HG02973 (cell line): ENCODE data around the gene PCYT1A.
"Not testable (repeated sequence)": the region's sequence is repeated elsewhere in the genome, so short reads cannot be mapped to it uniquely, and the experiment has no call there.

Experiments used
- ATAC-seq: cut with Tn5 transposase; IDR thresholded peaks from one replicate; pipeline ENCODE4 v1.9.1; 2021; ENCODE audit warnings: moderate library complexity; ENCODE audit not compliant: unreplicated experiment

PCYT1A gene

GRCh38 chr3:196193736-196194541 is 93.6 kb downstream of the PCYT1A start:
- no peak for ATAC-seq

DNA sequence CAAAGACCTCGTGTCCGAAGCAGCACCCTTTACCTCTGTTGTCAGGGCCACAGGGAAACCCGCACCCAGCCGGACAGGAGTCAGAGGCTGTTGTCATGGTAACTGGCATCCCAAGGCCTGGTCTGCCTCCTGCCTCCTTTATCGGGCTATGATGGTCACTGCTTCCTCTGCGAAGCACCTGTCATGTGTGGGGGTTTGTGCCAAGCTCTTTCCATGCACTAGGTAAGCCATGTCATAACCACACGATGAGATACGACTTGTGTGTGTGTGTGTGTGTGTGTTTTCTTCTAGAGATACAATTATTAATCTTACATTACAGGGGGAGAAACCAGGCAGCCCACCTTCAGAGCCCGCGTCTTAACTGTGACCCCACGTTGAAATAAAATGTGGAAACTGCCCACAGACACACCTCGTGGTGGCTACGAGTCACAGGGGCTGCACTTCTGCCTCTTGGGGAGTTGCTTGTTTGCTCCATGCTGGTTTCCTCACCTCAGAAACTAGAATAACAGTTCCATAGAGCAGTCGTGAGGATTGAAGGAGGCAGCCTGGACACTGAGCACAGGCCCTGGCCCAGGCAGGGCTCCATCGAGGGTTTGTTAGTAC is 94.3 kb downstream of the PCYT1A start:
- ATAC-seq: no peak

DNA sequence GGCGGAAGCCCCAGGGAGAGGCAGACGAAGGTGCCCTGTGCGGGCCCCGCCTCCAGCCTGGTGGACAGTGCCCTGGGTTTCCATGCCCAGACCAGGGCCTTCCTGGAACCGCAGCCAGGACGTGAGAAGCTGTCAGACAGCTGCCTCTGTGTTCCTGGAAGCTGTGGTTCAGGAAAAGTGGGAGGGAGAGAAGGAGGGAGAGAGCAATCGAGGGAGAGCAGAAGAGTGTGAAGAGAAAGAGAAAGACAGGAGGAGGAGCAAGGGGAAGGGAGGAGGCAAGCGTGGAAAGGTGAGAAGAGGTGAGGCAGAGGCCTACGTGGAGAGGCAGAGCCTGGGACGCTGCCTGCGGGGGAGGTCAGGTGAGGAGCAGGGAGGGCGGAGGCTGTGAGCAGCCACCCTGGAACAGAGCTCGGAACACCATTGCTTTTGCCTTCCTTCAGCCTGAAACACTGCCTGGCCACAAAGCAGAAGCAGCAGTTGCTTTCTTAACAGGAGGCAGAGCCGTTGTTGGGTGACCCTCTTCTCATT is 94.9 kb downstream of the PCYT1A start:
- peak; percentile 25 for ATAC-seq

GRCh38 chr3:196192036-196192523 is 95.4 kb downstream of the PCYT1A start:
- peak; percentile 43 for ATAC-seq

- ATAC-seq: no peak
Measured at GRCh38 chr3:196189566-196190347, 97.8 kb downstream of the PCYT1A start.

DNA sequence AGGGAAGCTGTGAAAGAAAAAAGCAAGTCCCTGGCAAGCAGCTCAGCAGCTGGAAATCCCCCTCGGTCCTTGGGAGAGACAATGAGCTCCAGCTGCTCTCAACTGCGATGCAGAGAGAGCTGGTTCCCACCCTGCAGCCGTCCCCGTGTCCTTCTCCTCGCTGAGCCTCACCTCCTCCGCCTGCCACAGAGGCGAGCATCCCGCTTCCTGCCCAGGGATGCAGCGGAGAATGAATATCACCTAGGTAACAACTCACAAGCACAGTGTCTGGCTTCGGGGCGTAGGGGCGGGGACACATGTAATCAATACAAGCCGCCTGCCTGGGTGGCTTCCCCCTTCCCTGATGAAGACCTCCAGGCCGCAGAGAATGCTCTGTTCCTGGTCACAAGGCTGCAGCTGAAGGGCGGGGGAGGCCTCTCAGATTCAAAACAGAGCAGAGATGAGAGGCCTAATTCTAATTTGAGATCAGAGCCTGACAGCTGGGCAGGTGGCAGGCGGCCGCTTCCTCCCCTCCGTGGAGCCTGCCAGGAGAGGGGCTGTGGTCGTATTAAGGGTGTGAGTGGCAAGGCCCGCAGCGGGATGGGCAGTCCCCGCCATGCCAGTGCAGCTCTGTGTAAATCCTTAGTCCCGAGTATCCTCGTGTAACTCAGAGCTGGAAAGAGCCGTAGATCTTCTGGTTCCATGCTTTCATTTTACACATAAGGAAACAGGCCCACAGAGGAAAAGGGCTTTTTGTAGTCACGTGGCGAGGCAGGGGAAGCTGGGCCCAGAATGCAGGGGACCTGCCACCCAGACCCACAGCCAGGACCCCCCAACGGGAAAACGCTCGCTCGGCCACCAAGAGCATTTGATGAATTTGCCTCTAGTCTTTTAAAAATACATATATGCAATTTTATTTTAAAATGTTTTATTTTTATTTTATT is 100.6 kb downstream of the PCYT1A start:
- ATAC-seq: peak; percentile 37

DNA sequence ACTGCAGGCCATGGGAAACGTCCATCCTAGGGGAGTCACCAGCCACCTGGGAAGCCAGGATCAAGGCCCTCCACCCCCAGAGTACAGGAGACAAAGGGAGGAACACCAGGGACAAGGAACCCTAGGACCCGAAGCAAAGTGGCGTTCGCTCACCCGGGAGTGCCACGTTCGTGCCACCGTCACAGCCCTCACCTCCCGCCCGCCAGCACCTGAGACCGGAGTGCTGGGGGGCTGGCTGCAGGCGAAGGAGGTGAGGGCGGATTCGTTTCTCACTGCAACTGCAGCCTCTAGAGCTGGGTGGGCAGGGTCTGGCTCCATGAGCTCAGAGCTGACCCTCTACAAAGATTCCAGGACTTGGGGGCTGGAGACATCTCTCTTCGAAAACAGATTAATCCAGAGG is 102.6 kb downstream of the PCYT1A start:
- no peak for ATAC-seq

GRCh38 chr3:196184169-196184432 is 103.4 kb downstream of the PCYT1A start:
- not testable (repeated sequence) for ATAC-seq

DNA sequence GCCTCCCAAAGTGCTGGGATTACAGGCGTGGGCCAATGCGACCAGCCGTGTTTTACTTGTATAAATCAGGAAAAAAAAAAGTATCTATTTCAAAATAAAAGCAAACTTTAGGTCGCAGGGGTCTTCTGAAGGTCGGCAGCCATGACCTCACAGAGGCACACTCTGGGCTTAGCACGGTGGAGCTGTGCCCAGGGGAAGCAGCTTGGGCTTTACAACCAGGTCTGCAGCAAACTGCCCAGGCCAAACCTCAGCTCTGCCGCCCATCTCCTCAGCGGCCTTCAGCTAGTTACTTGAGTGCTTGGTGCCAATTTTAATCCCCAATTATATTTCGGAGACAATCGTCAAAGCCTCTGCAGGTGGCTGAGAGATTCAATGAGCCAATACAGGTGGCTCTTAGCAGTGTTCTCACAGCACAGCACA is 106.4 kb downstream of the PCYT1A start:
- ATAC-seq: no peak

- no peak for ATAC-seq
Measured at GRCh38 chr3:196180346-196180745, 107.2 kb downstream of the PCYT1A start.
